Heart left ventricle (tissue), 16 donors: Measurements from ENCODE around the gene SMIM14. TPM values are rescaled to one million over a fixed set of nuclear protein-coding genes. Genes with fewer than 3 reads are reported as not detected.
"Not testable (repeated sequence)": the region's sequence is repeated elsewhere in the genome, so short reads cannot be mapped to it uniquely, and the experiment has no call there.

ENCODE experiments used
- ATAC-seq, 4 donors: fragments of 200-7000 bp; cut with Tn5 transposase; one replicate each; pipeline ENCODE4 v1.9.1; 2020 to 2022; ENCODE audit warnings: moderate library complexity in 4 of 4, mild to moderate bottlenecking in 3 of 4, moderate number of reproducible peaks in 1 of 4
- DNase-seq, 5 donors: peaks; one replicate each; pipeline ENCODE4 v3.0.0-alpha.2; 2020
- H3K27ac ChIP-seq, 12 donors: fragments of 200-600 bp; sonication (generic) in 4 of 12; one replicate each; pipeline versions ENCODE4 v1.5.0 to v1.8.0; 2016 to 2022; ENCODE audit warnings: mild to moderate bottlenecking in 2 of 12
- H3K27me3 ChIP-seq, 9 donors: fragments of 200-600 bp; sonication (generic) in 2 of 9; one replicate each; pipeline versions ENCODE4 v1.5.1 to v1.8.0; 2016 to 2022; ENCODE audit warnings: mild to moderate bottlenecking in 3 of 9
- H3K36me3 ChIP-seq, 9 donors: fragments of 200-600 bp; sonication (generic) in 2 of 9; one replicate each; pipeline versions ENCODE4 v1.5.0 to v1.8.0; 2018 to 2022; ENCODE audit warnings: mild to moderate bottlenecking in 2 of 9
- H3K4me1 ChIP-seq, 12 donors: fragments of 200-600 bp; sonication (generic) in 4 of 12; one replicate each; pipeline versions ENCODE4 v1.5.0 to v1.8.0; 2016 to 2022; ENCODE audit warnings: mild to moderate bottlenecking in 3 of 12
- H3K4me3 ChIP-seq, 12 donors: fragments of 200-600 bp; sonication (generic) in 4 of 12; one replicate each; pipeline versions ENCODE4 v1.5.0 to v1.8.0; 2017 to 2022; ENCODE audit warnings: mild to moderate bottlenecking in 9 of 12, moderate library complexity in 4 of 12
- H3K9me3 ChIP-seq, 12 donors: fragments of 200-600 bp; sonication (generic) in 4 of 12; one replicate each; pipeline versions ENCODE4 v1.5.0 to v1.8.0; 2016 to 2022; ENCODE audit warnings: mild to moderate bottlenecking in 1 of 12
- CTCF ChIP-seq, 12 donors: fragments of 200-600 bp; sonication (generic) in 4 of 12; IDR thresholded peaks; one replicate each; pipeline versions ENCODE4 v1.5.0 to v1.8.0; 2018 to 2022; ENCODE audit warnings: antibody characterized with exemption in 12 of 12, mild to moderate bottlenecking in 5 of 12
- POLR2A ChIP-seq, 2 donors: fragments of 450-650 bp; IDR thresholded peaks; one replicate each; pipeline ENCODE4 v1.6.1; 2017; ENCODE audit warnings: antibody characterized with exemption in 2 of 2, mild to moderate bottlenecking in 2 of 2, moderate library complexity in 2 of 2
- WGBS, 4 donors: extraction: QIAGEN DNeasy Blood & Tissue Kit in 2 of 4; methylation state at CpG; one replicate each; pipeline versions ENCODE4 v1.1.5 to v1.1.7; 2013 to 2018; 5-methylcytosine and 5-hydroxymethylcytosine counted together
- intact Hi-C, 10 donors: fragments of 100-400 bp; cut with DNase I; formaldehyde crosslinking; loops; one replicate each; pipeline versions ENCODE4 v1.11.1 to v1.14.2; 2022
- polyA plus RNA-seq, 2 donors: library from polyadenylated mRNA; stranded (reverse); fragments of 200-250 nt; gene quantifications; one replicate each; pipeline ENCODE4 v1.2.3, GENCODE V29; 2013
- total RNA-seq, 9 donors: library from RNA; depleted of rRNA in 2 of 9; stranded (reverse); fragments of >200 nt in 2 of 9; fragmentation: NEBNext Ultra II Directional in 3 of 9; extraction: Animal tissue kit (Norgen Biotek cat#: 25700) in 3 of 9; gene quantifications; one replicate each; pipeline versions ENCODE4 v1.1.0 to v1.2.4, GENCODE V29; 2016 to 2023
- donor health status: ischemic (EF 13 %, LVEDD 7.1; RV severe dilation, severe dysfunction).
- donor health status: healthy with polysubstance abuse.
- donor health status: DM: no; HTN: yes; CAD: no.
- donor health status: DM: no; HTN: no; CAD: no.
- donor health status: ischemic (EF 25% LVEDD 6.9; RV normal size, moderate dysfunction).
- donor health status: ischemic (EF 25% LVEDD 5.7; RV mildly dilated, moderate dysfunction).
- donor health status: healthy.
- donor health status: DM: yes; HTN: yes; CAD: no.
- donor health status: ischemic (EF 35%, LVEDD 5.7; RV mildly dilated, moderate dysfunction).
- donor health status: nonischemic (EF 11% LVEDD 7.7; RV severe dilation, severe dysfunction).
- donor health status: DM: yes; HTN: yes; CAD: no.
- donor health status: PGD.
- donor health status: ischemic (EF 29% LVEDD 5.4; RV normal size, mild dysfunction).
- donor health status: nonischemic (EF 23%, LVEDD 6.1; RV moderate dilation, normal function).

The SMIM14 gene
- total and polyA plus RNA-seq, 11 donors = 3.0 to 24.8 (median 11.8) TPM

GRCh38 chr4:39655211-39655610 is 16.5 kb upstream of the SMIM14 start:
- Histone ChIP-seq H3K4me1 (no peaks in the 10 kb centered on the region), H3K36me3 (no peaks in the 10 kb centered on the region), H3K27ac (peak overlapping the region in 1 of 12 donors; percentile 7), H3K4me3 (no peak overlapping the region), H3K27me3 (no peaks in the 10 kb centered on the region), H3K9me3 (no peaks in the 10 kb centered on the region)
- TF ChIP-seq POLR2A (IDR thresholded peaks at IDR 0.05) (no peak), CTCF (IDR thresholded peaks at IDR 0.05) (no peak)
- ATAC-seq = no peak
- intact Hi-C loops = loop anchor here in 2 of 10 donors (10.0 kb wide), 1 partner anchor 180 kb away; no protein-coding TSS in a partner anchor
- DNase-seq = no peak

- H3K27me3 ChIP-seq, H3K27ac ChIP-seq, H3K4me1 ChIP-seq, H3K36me3 ChIP-seq, H3K9me3 ChIP-seq, DNase-seq, H3K4me3 ChIP-seq, ATAC-seq: not testable (repeated sequence)
- WGBS, 4 donors = 93 to 96% (median 93%) methylated on average over 4 of the region's 4 CpGs
- intact Hi-C loops = loop anchor here in 2 of 10 donors (10.0 kb wide), 1 partner anchor 177 kb away; no protein-coding TSS in a partner anchor
Observed at GRCh38 chr4:39651586-39651985, 12.9 kb upstream of the SMIM14 start.

GRCh38 chr4:39649639-39650265 is 11.1 kb upstream of the SMIM14 start:
- H3K27me3 ChIP-seq = no peaks in the 10 kb centered on the region

GRCh38 chr4:39648827-39649558 is 10.3 kb upstream of the SMIM14 start:
- DNase-seq = no peak
- intact Hi-C loops = no loop called here
- TF ChIP-seq POLR2A (IDR thresholded peaks at IDR 0.05) (no peak), CTCF (IDR thresholded peaks at IDR 0.05) (no peak)
- Histone ChIP-seq H3K9me3 (no peaks in the 10 kb centered on the region), H3K27me3 (no peaks in the 10 kb centered on the region), H3K4me3 (no peak overlapping the region), H3K4me1 (no peaks in the 10 kb centered on the region), H3K36me3 (no peaks in the 10 kb centered on the region), H3K27ac (no peak overlapping the region)
- 89 to 98% (median 92%) methylated on average over 5 to 6 of the region's 6 CpGs for WGBS, 4 donors
- ATAC-seq = no peak

More at GRCh38 chr4:39649639-39650265, 11.1 kb upstream of the SMIM14 start:
- no peak overlapping the region for H3K27ac ChIP-seq
- DNase-seq = no peak
- H3K36me3 ChIP-seq = no peaks in the 10 kb centered on the region
- H3K9me3 ChIP-seq = no peaks in the 10 kb centered on the region
- WGBS, 4 donors = 77 to 87% (median 82%) methylated on average over 2 of the region's 2 CpGs
- TF ChIP-seq CTCF (IDR thresholded peaks at IDR 0.05) (no peak), POLR2A (IDR thresholded peaks at IDR 0.05) (no peak)
- H3K4me1 ChIP-seq = no peaks in the 10 kb centered on the region
- ATAC-seq = no peak
- H3K4me3 ChIP-seq = no peak overlapping the region
- intact Hi-C loops = loop anchor here in 2 of 10 donors (10.0 kb wide), 1 partner anchor 175 kb away; no protein-coding TSS in a partner anchor
